ENCODE data around the gene CCNF.

- no peak for TF ChIP-seq YY1 (IDR thresholded peaks at IDR 0.05; ENCODE audit: low read depth)
- no peak for TF ChIP-seq FOXM1 (IDR thresholded peaks at IDR 0.05; ENCODE audit: borderline replicate concordance, low read depth)
- no peak for TF ChIP-seq REST (IDR thresholded peaks at IDR 0.05; ENCODE audit: low read depth)
- no peak for TF ChIP-seq EP300 (IDR thresholded peaks at IDR 0.05; ENCODE audit: borderline replicate concordance)
- TF ChIP-seq CREB1 (IDR thresholded peaks at IDR 0.05; ENCODE audit: low read depth) = no peak
- no peak for TF ChIP-seq TAF1 (IDR thresholded peaks at IDR 0.05; ENCODE audit: low read depth)
- no peak for TF ChIP-seq ZBTB7A (IDR thresholded peaks at IDR 0.05; ENCODE audit: low read depth)
- TF ChIP-seq TEAD4 (IDR thresholded peaks at IDR 0.05) = no peak
- no peak for TF ChIP-seq MAX (IDR thresholded peaks at IDR 0.05)
Measured at GRCh38 chr16:2432286-2432685, 3.0 kb downstream of the CCNF start.
